Right kidney (tissue), 1 donor: ENCODE results near the gene ANKRD18B.
"Not testable (repeated sequence)": the region's sequence is repeated elsewhere in the genome, so short reads cannot be mapped to it uniquely, and the experiment has no call there.

Experiments
- DNase-seq: peaks from one replicate; pipeline ENCODE4 v3.0.0-alpha.2; 2016

Gene ANKRD18B

DNA sequence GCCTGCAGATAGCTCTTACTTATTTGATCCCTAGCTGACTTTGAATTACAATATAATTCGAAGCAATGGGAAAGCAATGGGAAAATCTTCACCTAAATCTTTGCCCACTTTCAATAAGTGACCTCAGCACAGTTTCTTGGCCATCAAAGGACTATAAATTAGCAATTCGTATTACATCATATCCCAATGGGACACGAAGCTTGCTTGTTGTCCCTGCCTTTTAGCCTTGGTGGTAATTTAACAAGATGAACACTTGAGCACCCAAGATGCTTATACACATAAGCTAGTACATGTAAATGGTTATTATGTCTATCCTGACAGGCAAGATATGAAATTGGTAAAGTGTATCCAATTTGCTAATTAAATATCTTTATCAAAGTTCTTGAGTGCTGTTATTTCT, 9.9 kb downstream of the ANKRD18B start:
- DNase-seq, result not testable (repeated sequence)

DNA sequence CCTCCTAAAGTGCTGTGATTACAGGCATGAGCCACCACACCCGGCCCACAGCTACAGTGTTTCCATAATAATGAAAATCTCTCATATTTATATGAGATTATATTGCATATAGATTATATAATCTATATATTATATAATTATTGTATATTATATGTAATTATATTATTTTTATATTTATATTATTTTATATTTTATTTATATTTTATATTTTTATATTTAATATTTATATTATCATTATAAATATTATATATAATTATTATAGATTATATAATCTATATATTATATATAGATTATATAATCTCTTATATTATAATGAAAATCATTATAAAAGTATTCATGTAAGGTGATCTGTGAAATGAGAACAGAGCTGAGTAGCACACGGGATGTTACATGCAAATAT, 11.5 kb downstream of the ANKRD18B start:
- no peak for DNase-seq

- DNase-seq, result not testable (repeated sequence)
Observed at GRCh38 chr9:33543463-33543862, 19.4 kb downstream of the ANKRD18B start.

DNA sequence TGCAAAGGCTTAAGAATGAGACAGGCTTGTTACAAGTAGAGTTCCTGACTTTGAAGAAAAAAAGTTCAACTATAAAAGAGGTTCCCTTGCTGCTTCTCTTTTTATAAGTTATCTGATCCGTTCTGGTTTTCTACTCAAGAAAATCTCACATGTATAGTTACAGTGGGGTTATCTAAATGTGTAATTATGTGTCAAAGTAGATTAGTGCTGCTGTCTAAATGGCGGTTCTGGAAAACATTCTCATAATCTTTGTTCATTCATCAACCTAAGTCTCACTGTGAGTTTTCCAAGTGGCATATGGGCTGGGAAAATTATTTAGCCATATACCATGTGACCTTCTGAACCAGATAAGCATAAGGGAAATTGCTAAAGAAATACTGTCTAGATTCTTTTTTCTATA, 21.7 kb downstream of the ANKRD18B start:
- DNase-seq, result not testable (repeated sequence)

DNA sequence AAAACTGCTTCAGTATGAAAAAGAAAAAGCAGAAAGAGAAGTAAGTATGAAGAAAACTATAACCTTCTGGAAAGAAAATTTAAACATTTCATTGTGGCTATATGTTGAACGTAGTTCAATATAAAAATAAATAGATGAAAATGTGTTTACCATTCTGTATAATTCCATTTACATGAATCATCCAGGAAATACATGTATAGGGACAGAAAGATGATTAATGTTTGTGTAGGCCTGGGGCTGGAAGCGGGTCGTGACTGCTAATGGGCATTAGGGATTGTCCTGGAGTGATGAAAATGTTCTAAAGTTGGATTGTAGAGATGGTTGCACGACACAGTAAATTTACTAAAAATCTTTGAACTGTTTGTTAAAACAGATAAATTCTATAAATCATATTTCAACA, 24.8 kb downstream of the ANKRD18B start:
- not testable (repeated sequence) for DNase-seq

- DNase-seq, result not testable (repeated sequence)
Observed at GRCh38 chr9:33549418-33549817, 25.4 kb downstream of the ANKRD18B start.

DNA sequence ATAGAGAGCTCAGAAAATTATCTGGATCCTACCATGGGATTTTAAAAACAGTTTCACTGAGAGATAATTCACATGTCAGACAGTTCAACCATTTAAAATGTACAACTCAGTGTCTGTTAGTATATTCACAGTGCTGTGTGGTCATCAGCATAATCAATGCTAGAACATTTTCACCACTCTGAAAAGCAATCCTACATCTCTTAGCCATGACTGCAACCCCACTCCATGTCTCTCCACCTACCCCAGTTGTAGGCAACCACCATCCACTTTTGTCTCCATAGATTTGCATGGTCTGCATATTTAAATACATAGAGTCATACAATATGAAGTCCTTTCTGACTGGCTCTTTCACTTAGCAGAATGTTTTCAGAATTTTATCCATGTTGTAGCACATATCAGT, 27.1 kb downstream of the ANKRD18B start:
- not testable (repeated sequence) for DNase-seq

- not testable (repeated sequence) for DNase-seq
Observed at GRCh38 chr9:33552315-33552725, 28.3 kb downstream of the ANKRD18B start.

DNA sequence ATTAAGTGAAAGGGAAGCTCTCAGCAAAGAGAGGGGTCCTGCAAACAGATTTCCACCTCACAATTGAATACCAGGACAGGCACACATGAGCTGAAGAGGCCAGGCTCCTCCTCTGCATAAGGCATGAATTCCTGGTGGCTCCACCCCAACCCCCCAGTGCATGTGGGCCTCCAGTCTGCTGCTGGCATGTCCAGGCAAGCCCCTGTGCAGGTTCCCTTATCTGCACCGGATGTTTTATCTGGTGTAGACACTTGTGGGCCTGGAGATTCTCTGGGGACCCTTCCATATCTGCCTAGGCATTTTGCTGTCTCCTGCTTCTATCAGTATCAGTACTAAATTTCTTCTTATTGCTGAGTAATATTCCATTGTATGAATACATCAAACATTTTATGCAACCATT, 36.2 kb downstream of the ANKRD18B start:
- DNase-seq, result not testable (repeated sequence)

DNA sequence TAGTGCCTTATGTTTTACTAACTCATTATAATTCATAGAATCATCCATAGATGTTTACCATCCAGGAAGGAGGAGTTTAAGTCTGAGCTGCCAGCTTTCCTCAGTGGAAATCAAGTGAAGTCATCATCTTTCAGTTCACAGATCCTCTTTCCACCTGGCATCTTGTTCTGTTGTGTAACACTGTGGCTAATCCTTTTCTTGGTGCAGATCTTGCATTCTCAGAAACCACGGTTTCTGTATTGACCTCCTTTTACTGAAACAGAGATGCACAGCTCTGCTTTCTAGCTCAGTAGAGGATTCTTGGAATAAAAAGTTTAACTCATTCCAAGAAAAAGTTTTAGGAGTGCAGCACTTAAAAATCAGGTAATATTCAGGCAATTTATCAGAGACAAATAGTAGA, 38.1 kb downstream of the ANKRD18B start:
- not testable (repeated sequence) for DNase-seq

DNA sequence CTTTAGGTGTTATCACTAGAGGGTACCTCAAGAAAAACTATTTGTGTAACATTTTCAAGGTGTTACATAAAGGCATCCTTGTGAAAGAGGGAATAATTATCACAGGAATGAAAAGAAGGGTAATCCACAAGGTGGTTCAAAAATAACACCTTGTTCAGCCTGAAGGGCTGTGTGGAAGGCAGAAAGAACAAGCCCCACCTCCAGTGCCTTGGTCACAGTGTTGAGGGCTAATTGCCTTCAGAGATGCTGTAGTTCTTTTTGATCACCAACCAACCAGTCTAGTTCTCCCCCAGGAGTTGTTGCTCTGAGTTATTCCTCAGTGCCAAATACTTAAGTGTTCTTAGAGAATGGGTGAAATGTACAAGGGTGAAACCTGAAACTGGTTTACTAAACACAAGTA, 43.7 kb downstream of the ANKRD18B start:
- not testable (repeated sequence) for DNase-seq

GRCh38 chr9:33577786-33578185, 53.7 kb downstream of the ANKRD18B start:
- DNase-seq, result not testable (repeated sequence)

DNA sequence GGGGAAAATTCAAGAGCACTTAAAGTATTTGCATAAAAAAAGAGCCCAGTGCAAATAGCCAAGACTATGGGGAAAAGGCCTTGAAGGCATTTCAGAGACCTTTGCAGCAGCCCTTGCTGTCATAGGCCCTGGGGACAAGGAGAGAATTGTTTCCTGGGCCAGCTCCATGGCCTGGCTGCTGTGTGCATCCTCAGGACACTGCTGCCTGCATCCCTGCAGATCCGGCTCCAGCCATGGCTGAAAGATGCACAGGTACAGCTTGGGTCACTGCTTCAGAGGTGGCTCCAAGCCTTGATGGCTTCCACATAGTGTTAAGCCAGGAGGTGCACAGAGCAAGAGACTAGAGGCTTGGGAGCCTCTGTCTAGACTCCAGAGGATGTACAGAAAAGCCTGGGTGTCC, 55.9 kb downstream of the ANKRD18B start:
- DNase-seq, result not testable (repeated sequence)

DNA sequence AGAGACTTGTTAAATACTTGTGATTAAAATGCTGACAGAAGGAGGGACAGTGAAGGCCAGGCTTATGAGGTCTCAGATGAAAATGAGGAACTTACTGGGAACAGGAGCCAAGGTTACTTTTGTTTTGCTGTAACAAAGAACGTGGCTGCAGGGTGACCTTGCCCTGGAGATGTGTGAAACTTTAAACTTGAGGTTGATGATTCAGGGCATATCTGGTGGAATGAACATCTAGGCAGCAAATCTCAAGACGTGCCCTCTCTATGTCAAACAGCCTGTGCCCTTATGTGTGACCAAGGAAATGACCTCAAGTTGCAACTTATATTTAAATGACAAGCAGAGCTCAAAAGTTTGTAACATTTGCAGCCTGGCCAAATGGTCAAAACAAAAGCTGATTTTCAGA, 58.6 kb downstream of the ANKRD18B start:
- not testable (repeated sequence) for DNase-seq

GRCh38 chr9:33586128-33586527, 62.1 kb downstream of the ANKRD18B start:
- not testable (repeated sequence) for DNase-seq

DNA sequence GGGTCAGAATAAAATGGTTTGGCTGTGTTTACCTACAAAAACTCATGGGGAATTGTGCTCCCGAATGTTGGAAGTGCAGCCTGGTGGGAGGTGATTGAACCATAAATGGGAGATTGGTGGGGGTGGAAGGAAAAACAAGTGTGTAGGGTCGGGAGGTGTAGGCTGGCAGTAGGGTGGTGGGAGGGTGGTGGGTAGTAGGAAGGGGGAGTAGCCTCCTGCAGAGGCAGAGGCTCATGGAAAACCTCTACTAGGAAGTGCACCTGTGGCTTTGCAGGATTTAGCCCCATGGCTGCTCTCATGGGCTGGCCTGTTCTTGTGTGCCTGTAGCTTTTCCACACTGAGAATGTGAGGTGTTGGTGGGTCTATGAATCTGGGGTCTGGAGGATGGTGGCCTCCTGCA, 63.7 kb downstream of the ANKRD18B start:
- not testable (repeated sequence) for DNase-seq

GRCh38 chr9:33588876-33589275, 64.8 kb downstream of the ANKRD18B start:
- DNase-seq, result not testable (repeated sequence)

DNA sequence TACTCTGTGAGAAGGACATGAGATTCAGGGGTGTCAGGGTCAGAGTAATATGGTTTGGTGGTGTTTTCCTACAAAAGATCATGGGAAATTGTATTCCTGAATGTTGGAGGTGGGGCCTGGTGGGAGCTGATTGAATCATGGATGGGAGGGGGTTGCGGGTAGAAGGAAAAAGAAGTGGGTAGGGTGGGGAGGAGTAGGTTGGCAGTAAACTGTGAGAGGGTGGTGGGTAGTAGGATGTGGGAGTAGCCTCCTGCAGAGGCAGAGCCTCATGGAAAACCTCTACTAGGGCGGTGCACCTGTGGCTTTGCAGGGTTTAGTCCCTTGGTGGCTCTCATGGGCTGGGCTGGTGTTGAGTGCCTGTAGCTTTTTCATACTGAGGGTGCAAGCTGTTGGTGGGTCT, 66.8 kb downstream of the ANKRD18B start:
- not testable (repeated sequence) for DNase-seq

DNA sequence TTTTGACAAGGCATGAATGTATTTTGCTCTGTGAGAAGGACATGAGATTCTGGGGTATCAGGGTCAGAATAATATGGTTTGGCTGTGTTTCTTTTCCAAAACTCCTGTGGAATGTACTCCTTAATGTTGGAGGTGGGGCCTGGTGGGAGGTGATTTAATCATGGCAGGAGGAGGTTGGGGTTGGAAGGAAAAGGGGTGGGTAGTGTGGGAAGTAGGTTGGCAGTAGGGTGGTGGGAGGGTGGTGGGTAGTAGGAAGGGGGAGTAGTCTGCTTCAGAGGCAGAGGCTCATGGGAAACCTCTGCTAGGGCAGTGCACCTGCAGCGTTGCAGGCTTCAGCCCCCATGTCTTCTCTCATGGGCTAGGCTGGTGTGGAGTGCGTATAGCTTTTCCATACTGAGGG, 72.9 kb downstream of the ANKRD18B start:
- not testable (repeated sequence) for DNase-seq

DNA sequence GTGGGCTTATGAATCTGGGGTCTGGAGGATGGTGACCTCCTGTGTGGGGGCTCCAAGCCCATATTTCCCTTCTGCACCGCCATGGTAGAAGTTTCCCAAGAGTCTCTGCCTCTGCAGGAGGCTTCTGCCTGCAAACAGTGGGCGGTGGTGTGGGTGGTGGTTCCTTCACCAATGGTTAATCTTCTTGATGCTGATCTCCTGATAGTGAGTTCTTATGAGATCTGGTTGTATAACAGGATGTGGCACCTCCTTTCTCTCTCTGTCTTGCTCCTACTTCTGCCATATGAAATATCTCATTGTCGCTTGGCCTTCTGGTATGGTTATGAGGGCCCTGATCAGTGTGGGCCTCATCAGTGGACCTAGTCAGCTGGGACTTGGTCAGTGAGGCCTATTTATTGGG, 73.3 kb downstream of the ANKRD18B start:
- not testable (repeated sequence) for DNase-seq

DNA sequence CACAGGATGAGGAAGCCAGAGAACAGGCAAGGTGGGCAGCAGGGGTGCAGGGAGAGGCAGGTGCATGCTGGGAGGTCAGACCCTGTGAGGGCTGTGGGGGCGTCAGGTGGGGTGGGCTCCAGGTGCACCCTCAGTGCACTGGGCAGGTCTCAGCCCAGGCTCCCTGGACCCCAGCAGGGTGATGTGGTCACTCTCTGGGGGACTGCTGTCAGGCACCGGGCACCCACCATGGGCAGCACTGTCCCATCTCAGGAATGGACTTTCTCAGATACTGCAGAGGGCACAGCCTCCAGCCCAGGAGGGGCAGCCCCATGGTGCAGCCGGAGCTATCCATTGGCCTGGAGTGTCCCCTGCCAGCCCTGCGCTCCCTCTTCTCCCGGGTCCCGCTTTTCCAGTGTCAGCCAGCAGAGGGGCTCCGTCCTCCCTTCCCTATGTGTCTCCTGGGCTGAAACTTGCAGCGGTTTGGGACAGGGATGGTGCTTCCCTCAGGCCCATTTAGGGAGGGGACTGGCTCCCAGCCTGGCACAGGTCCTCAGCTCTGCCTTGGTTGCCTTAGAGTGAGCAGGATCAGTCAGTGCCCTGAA, 74.8 kb downstream of the ANKRD18B start:
- not testable (repeated sequence) for DNase-seq

DNA sequence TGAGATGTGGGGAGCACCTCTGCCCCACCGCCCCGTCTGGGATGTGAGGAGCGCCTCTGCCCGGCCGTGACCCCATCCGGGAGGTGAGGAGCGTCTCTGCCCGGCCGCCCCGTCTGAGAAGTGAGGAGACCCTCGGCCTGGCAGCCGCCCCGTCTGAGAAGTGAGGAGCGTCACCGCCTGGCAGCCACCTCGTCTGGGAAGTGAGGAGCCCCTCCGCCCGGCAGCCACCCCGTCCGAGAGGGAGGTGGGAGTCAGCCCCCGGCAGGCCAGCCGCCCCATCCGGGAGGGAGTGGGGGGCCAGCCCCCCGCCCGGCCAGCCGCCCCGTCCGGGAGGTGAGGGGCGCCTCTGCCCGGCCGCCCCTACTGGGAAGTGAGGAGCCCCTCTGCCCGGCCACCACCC, 76.9 kb downstream of the ANKRD18B start:
- not testable (repeated sequence) for DNase-seq

DNA sequence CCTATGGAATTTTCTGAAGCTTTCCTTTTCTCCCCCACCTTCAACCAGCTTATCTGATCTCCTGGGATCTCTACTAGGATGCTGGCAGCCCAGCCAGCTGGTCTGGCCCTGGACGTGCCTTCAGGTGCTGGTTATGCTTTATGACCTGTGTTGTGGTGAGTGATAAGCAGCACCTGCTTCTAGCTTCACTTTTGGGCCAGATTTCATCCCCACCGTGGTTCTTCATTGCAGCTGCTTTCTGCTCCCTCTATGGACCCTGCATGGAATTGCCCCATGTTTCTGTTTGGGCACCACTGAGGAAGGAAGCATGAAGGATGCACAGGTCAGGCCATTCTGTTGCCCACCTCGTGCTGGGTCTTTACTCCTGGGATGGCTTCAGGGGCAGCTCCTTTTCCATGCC, 80.2 kb downstream of the ANKRD18B start:
- not testable (repeated sequence) for DNase-seq

DNA sequence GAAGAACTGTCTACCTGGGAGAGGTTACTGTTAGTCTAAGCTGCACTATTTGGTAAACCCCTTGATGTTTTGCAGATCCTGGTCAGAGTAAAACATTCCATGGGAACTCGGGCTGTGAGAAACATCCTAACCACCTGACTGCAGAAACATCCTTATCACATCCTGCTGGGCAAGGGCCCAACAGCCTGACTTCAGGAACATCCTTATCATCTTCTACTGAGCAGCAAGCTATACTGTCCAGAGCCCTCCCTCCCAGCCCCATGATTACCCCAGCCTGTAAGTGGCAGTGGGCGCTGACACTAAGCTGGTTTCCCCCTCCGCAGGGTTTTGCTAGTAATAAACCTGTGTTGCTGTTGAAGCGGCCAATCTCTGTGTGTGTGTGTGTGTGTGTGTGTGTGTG, 80.9 kb downstream of the ANKRD18B start:
- not testable (repeated sequence) for DNase-seq

- no peak for DNase-seq
Observed at GRCh38 chr9:33611358-33611757, 87.3 kb downstream of the ANKRD18B start.
